HG03060 (cell line): ENCODE data around the gene PLCL1.

Source experiments
- ATAC-seq: cut with Tn5 transposase; IDR thresholded peaks from one replicate; pipeline ENCODE4 v1.9.1; 2021; ENCODE audit warnings: low read depth, moderate number of reproducible peaks; ENCODE audit not compliant: unreplicated experiment

The PLCL1 gene

GRCh38 chr2:197883354-197884032, 79.1 kb downstream of the PLCL1 start:
- no peak for ATAC-seq

GRCh38 chr2:197884252-197884651, 79.9 kb downstream of the PLCL1 start:
- no peak for ATAC-seq

GRCh38 chr2:197885126-197885525, 80.7 kb downstream of the PLCL1 start:
- no peak for ATAC-seq

GRCh38 chr2:197885587-197885986, 81.2 kb downstream of the PLCL1 start:
- no peak for ATAC-seq

DNA sequence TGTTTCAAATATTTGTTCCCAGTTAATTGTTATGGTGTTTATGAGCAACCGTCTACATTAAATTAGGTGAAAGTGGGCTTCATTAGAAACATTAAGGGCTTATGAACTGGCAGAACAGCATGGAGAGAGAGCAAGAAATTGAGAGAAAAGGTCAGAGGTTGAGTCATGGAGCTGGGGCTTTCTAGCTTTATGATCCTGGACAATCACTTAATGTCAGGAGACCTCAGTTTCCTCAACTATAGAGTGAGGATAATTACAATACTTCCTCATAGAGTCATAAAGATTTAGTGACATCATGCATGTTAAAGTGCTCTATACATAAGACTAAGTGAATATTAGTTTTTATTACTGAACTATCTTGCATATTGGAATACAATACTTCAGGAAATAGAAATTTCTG, 83.9 kb downstream of the PLCL1 start:
- ATAC-seq = no peak

DNA sequence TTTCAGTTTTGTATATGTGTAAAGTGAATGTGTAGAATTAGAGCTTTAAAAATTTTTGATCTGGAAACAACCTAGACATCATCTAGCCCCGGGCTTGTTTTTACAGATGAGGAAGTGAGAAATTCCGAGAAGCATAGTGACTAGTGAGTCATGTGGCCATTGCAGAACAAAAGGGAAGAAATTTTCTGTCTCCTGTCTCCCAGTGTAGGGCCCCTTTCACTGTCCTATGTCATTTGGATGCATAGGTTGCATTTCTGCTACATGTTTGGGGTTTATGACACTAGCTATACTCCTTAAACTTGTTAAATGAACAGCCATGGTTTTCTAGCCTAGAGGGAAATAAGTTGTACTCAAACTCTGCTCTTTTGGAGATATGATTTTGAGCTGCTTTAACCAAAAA, 84.6 kb downstream of the PLCL1 start:
- peak; percentile 99 for ATAC-seq

DNA sequence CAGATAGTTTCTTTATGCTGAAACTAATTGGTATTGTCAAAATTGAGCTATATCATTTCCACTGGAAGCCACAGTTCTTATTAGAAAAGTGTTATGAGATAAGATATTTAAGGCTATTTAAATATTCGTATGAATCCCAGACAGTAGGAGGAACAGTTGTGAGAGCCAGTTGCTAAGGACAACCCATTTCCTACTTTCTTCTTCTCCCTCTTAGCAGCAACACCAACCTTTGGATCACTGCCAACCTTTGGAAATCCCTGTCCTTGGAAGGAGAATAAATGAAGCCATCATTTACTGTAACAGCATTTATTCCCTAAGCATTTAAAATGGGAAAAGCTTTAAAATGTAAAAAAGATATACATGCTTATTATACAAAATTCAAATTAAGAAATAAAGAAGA, 85.8 kb downstream of the PLCL1 start:
- ATAC-seq = no peak

GRCh38 chr2:197891897-197892442, 87.6 kb downstream of the PLCL1 start:
- no peak for ATAC-seq

- no peak for ATAC-seq
These were observed 89.2 kb downstream of the PLCL1 start for GRCh38 chr2:197893403-197894177.

DNA sequence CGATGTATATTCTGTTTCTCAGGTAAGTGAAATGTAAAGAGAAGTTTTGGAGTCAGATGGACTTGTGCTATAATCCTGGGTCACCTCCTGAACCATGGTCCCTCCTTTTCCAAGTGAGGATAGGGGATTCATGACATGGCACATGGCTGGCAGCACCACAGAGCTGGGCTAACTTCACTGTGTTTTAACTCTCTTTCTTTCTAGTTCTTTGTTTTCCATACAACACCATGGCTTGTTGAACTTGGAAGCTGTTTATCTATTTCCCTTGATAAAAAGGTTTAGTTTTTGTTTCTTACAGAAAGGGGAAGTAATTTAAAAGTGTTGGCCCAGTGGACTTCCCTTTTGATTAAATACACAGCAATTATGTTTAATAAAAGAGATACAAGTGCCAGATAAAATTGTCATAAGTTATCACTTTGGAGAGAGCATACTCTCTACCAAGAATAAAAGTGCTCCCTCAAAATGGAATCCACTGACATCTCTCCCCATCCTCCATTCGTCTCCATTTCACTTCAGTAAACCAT, 90.4 kb downstream of the PLCL1 start:
- no peak for ATAC-seq

DNA sequence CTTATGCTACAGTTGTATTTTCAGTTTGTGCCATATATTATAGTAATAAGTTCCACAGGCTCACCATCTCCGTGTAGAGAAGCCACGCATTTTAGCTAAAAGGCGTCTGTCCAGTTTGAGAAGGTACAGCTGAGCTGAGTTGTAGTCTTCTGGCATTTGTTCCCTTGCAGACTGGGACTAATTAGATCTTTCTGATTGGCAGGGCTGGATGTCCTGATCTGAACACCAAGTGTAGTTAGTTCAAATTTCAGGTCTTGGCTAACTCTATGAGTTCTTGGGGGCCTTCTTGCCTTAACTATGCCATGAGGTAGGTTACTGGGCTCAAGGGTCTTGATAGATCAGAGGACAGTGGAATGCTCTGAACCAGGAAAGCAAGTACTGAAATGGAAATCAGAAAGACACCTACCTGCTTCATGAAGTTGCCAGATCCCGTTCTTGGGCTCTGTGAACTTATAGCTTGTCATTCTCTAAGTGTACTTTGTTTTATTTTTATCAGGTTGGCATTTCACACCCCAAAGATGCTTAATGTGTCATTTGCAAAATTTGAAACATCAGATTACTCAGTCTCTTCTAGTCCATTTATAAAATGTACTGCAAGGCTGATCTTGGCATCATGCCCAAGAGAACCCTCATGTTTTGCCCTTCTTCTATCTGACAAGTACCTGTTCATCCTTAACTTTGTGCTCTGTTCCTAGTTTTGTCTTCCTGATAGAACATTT, 93.7 kb downstream of the PLCL1 start:
- no peak for ATAC-seq

DNA sequence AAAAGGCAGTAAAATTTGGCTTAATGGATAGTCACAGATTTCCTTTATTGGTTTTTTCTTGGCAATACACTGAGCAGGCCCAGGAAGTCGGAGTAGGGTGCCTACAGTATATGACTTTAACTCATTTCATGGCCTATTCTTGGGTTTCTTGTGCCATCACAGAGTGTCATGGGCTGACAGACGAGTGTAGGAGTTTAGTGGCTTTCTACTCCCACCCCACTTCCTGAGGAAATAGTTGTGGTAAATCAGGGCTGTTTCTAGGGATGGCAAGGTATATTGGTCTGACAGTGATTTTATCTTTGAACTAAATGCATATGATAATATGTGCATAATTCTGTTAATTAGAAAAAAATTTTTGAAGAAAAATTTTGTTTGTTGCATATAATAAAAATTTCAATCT, 100.1 kb downstream of the PLCL1 start:
- no peak for ATAC-seq

- ATAC-seq = no peak
These were observed 103.8 kb downstream of the PLCL1 start for GRCh38 chr2:197908156-197908555.

GRCh38 chr2:197908990-197909776, 104.8 kb downstream of the PLCL1 start:
- ATAC-seq = no peak

GRCh38 chr2:197911667-197912066, 107.3 kb downstream of the PLCL1 start:
- ATAC-seq = no peak

GRCh38 chr2:197913084-197913483, 108.7 kb downstream of the PLCL1 start:
- ATAC-seq = no peak

GRCh38 chr2:197914778-197915177, 110.4 kb downstream of the PLCL1 start:
- no peak for ATAC-seq

DNA sequence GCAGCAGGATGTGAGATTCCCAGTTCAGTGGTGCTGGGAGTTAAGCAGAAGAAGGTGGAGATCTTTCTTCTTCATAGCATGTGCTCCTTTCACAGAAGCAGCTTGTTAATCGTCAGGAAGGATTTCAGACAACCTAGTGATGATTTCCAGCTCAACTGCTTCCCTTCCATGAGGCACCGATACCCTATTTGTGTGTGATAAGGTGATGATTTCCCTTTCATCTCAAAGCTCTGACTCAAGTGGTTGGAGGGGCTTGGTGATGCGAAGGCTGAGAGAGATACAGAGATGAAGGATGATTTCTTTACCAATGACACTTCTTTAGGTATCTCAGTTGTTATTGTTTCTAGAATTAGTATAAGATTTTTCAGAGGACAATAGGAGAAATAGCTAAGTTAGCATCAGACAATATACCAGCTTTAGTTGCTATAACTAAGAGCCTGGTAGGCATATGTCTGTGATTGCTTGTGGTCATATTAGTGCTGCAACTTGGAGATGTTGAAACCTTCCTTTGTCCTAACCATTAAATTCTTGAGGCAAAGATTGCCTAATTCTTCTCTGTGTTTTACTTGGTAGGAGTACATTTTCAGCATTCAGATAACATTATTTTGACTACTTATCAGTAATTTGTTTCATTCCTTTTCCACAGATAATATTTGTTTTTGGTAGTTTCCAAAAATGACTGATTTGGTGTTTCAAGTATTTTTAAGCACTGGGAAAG, 111.3 kb downstream of the PLCL1 start:
- ATAC-seq = no peak

- ATAC-seq = no peak
These were observed 115.1 kb downstream of the PLCL1 start for GRCh38 chr2:197919487-197919886.

DNA sequence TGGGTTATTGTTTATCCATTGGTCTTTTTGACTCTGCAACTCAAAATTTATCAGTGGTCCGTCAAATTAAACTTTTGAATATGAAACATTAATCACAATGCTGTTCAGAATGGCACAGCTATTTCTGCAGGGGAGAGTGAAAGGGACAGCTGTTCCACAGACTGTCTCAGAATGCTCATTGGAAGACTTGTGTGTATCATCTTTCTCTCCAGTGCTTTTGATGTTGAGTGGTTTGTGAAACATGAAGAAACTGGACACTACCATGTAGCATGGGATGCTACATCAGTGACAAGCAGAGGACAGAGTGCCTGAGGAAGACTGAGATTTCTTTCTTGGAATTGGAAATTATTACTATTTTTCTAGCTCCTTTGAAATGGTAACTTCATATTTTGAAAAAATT, 115.7 kb downstream of the PLCL1 start:
- ATAC-seq = no peak
